ENCODE measurements around the gene NINJ2.

NINJ2 gene

GRCh38 chr12:532908-533565 lies 130.2 kb downstream of the NINJ2 start:
- H3K4me3 ChIP-seq (ENCODE audit: low read depth, low read length): no peak overlapping the region
- no peak for DNase-seq (ENCODE audit: low read depth)
- no peak for TF ChIP-seq CTCF (IDR thresholded peaks at IDR 0.05; ENCODE audit: control insufficient read depth, extremely low read depth, insufficient read depth)

- DNase-seq (ENCODE audit: low read depth): no peak
- TF ChIP-seq CTCF (IDR thresholded peaks at IDR 0.05; ENCODE audit: control insufficient read depth, extremely low read depth, insufficient read depth): no peak
- H3K4me3 ChIP-seq (ENCODE audit: low read depth, low read length): no peak overlapping the region
Measured at GRCh38 chr12:531951-532585, 131.2 kb downstream of the NINJ2 start.

GRCh38 chr12:530821-531220 lies 132.4 kb downstream of the NINJ2 start:
- TF ChIP-seq CTCF (IDR thresholded peaks at IDR 0.05; ENCODE audit: control insufficient read depth, extremely low read depth, insufficient read depth): no peak
- no peak for DNase-seq (ENCODE audit: low read depth)
- H3K4me3 ChIP-seq (ENCODE audit: low read depth, low read length): no peak overlapping the region

- H3K4me3 ChIP-seq (ENCODE audit: low read depth, low read length): no peak overlapping the region
- no peak for TF ChIP-seq CTCF (IDR thresholded peaks at IDR 0.05; ENCODE audit: control insufficient read depth, extremely low read depth, insufficient read depth)
- DNase-seq (ENCODE audit: low read depth): no peak
Measured at GRCh38 chr12:530308-530707, 132.9 kb downstream of the NINJ2 start.

GRCh38 chr12:527729-528128 lies 135.5 kb downstream of the NINJ2 start:
- DNase-seq (ENCODE audit: low read depth): no peak
- no peak for TF ChIP-seq CTCF (IDR thresholded peaks at IDR 0.05; ENCODE audit: control insufficient read depth, extremely low read depth, insufficient read depth)
- no peak overlapping the region for H3K4me3 ChIP-seq (ENCODE audit: low read depth, low read length)

GRCh38 chr12:527241-527640 lies 136.0 kb downstream of the NINJ2 start:
- no peak overlapping the region for H3K4me3 ChIP-seq (ENCODE audit: low read depth, low read length)
- no peak for DNase-seq (ENCODE audit: low read depth)
- no peak for TF ChIP-seq CTCF (IDR thresholded peaks at IDR 0.05; ENCODE audit: control insufficient read depth, extremely low read depth, insufficient read depth)

GRCh38 chr12:526089-526488 lies 137.2 kb downstream of the NINJ2 start:
- no peak for DNase-seq (ENCODE audit: low read depth)
- no peak for TF ChIP-seq CTCF (IDR thresholded peaks at IDR 0.05; ENCODE audit: control insufficient read depth, extremely low read depth, insufficient read depth)
- H3K4me3 ChIP-seq (ENCODE audit: low read depth, low read length): no peak overlapping the region

All from LNCaP clone FGC (cell line).